GM12872 (cell line): Measurements from ENCODE around the gene EYA4.

Source experiments
- TF ChIP-seq, protein P1 (sequence below): IDR thresholded peaks from 3 replicates; pipeline ENCODE4 v1.5.1; 2011; ENCODE audit warnings: low read depth, mild to moderate bottlenecking, low read length, moderate library complexity; ENCODE audit not compliant: insufficient read depth

EYA4 gene

DNA sequence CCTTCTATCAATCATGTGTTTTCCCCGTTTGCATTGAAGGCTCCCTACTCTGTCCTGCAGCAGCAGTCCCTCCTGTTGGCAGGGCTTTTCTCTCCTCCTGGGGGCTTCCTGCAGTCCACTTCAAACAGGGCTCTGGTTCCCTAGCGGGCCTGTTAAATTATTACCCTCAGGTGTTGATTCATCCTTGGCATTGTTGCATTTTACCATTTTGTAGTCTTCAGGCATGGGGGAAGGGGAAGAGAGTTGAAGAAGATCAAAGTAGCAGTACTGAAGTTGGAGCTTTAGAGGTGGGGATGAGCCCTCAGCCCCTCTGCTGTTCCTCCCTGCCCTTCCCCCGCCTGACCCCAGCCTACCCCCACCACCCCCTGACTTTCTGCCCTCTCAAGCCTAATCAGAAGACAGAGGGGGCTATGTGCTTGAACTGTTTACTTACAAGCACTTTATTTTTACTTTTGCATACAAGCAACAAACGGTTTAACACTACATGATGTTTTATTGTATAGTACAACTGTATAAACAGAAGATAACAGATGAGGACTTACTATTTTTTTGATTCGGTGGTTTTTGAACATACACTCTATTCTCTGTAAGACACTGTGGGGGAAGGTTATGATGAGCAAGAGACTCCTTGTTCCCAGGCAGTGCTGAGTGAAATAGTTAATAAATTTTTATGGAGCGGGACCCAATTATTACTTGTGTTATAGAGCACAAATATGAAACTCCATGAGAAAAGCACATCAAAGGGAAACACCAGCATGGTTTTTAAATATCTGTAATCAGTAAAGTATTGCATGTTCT is 169.7 kb downstream of the EYA4 start:
- TF ChIP-seq, protein P1, sequence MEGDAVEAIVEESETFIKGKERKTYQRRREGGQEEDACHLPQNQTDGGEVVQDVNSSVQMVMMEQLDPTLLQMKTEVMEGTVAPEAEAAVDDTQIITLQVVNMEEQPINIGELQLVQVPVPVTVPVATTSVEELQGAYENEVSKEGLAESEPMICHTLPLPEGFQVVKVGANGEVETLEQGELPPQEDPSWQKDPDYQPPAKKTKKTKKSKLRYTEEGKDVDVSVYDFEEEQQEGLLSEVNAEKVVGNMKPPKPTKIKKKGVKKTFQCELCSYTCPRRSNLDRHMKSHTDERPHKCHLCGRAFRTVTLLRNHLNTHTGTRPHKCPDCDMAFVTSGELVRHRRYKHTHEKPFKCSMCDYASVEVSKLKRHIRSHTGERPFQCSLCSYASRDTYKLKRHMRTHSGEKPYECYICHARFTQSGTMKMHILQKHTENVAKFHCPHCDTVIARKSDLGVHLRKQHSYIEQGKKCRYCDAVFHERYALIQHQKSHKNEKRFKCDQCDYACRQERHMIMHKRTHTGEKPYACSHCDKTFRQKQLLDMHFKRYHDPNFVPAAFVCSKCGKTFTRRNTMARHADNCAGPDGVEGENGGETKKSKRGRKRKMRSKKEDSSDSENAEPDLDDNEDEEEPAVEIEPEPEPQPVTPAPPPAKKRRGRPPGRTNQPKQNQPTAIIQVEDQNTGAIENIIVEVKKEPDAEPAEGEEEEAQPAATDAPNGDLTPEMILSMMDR = no peak

DNA sequence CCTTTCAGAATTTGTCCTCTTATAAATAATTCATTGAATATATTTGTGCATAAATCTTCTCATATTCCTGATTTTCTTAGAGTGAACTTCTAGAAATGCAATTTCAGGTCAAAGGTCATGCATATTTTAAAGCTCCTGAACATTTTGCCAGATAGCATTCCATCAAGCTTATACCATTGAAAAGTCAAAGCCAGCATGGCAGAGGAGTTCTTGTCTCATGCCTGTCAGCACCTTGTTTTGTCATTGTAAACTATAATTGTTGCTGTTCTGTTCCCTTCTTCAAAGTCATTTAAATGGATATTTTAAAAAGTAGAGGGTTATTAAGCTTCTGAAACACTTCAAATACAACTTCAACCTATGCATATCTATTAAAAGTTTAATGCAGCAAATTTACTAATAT is 170.6 kb downstream of the EYA4 start:
- TF ChIP-seq, protein P1 = no peak

DNA sequence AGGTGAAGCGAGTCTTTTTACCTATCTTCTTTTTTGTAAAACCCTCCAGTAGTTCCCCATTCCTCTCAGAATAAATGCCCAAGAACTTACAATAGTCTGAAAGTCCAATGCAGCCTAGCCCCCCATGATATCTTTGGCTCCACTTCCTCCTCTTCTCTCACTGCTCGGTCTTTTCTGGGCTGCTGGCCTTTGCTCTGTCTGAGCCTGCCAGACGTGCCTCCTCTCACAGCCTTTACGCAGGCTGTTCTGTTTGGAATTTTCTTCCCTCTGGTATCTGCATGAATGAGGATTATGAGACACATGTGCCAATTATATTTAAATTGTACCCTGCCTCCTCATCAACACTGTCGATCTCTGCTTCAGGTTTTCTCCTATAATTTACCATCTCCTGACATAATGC is 174.1 kb downstream of the EYA4 start:
- TF ChIP-seq, protein P1 = no peak

DNA sequence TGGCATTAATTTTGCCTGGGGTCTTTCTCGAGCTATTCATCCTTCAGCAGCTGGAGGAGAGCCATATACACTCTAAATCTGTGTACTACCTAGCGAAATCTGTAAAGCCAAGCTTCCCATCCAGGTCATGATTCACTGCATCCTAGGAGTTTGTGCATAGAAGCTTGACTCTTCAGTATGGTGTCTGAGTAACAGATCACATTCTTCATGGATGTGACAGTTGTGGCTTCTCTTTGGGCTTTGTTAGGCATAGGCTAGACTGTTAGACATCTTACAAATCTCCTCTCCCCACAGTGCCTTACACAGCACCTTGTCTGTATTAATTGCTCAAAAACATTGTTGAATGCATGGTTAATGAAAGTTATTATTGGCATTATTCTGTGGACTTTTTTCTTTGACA is 177.0 kb downstream of the EYA4 start:
- TF ChIP-seq, protein P1 = no peak

DNA sequence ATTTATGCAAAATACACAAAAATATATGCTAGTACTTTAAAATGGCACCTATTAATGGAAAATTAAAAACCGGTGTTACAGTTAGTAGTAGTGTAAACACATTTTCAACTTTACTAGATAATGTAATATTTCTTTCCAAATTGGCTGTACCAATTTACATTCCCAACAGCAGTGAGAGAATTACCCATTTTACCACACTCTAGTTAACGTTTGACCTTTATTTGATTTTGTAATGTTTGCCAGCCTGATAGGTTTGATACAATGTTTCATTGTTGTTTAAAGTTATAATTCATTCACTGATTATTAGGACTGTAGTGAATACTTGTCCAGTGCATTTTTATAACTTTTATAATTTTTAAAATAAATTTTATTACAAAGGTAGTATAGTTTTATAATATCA is 182.1 kb downstream of the EYA4 start:
- TF ChIP-seq, protein P1 = no peak

DNA sequence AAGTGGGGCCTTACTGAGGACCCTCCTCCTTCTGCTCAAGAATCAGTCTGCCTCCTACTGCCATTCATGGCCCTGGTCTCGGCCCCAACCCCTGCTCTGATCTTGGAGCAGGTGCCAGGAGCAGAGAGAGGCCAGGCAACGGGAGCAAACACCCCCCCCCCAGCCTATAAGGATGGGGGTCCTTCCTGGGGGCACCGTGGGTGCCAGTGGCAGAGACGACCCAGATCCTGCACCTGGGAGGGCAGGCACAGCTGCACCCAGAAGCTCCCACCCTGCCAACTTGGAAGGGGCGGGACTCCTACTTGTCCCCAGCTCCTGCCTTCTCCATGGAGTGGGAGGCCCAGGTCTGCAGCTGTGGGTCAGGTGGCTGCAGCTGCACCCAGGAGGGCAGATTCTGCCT is 183.2 kb downstream of the EYA4 start:
- TF ChIP-seq, protein P1 = no peak

DNA sequence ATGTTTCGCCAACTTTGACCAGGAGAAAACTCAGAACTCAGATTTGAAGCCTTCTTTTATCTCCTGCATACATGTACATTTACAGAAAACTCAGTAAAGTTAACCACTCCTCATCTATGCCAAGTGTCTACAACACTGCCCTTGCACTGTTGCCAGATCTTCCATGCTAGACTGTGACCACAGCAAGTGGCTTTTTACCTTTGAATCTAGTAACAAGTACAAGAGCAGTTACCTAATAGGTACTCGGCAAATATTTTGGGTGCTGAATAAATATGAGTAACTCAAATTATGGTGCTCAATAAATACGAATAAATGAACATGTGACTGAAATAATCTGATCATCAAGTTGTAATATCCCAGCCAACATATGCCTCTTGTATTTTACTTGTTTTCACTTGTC is 184.9 kb downstream of the EYA4 start:
- TF ChIP-seq, protein P1 = no peak
